Gastrocnemius medialis (tissue), 4 donors: ENCODE data around the gene CDKAL1.

Experiments
- POLR2A ChIP-seq, 2 donors: fragments of 450-650 bp; IDR thresholded peaks; one replicate each; pipeline ENCODE4 v1.6.1; 2017; ENCODE audit warnings: antibody characterized with exemption in 2 of 2, mild to moderate bottlenecking in 2 of 2, moderate library complexity in 2 of 2
- TF ChIP-seq, protein P1 (sequence below), 5 experiments: fragments of 450-650 bp in 3 of 5; fragments of 200-600 bp in 2 of 5; sonication (generic) in 2 of 5; IDR thresholded peaks in 4 of 5; conservative IDR thresholded peaks in 1 of 5; 1 replicate in 4 of 5; 2 replicates in 1 of 5; pipeline ENCODE4 v1.5.1; 2016 to 2019; ENCODE audit warnings: antibody characterized with exemption in 5 of 5, mild to moderate bottlenecking in 3 of 5, moderate library complexity in 3 of 5

DNA sequence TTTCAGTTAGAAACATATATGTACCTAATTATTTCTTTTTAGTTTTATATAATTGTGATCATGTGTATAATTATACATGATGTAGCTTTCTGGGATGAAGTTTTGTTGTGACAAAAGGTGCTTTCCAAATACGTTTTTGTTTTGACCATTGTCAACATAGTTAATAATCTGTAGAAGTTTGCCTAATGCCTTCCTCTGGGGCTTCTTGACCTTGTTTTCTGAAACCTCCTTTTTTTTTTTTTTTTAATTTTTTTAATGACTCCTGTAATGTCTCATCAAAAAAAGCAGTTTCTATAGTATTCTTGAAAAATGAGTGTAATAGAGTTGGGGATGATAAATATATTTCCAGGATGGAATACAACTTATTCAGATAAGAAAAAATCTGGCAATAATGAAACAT is 624.6 kb downstream of the CDKAL1 start:
- TF ChIP-seq POLR2A (IDR thresholded peaks at IDR 0.05), result no peak
- TF ChIP-seq, protein P1, sequence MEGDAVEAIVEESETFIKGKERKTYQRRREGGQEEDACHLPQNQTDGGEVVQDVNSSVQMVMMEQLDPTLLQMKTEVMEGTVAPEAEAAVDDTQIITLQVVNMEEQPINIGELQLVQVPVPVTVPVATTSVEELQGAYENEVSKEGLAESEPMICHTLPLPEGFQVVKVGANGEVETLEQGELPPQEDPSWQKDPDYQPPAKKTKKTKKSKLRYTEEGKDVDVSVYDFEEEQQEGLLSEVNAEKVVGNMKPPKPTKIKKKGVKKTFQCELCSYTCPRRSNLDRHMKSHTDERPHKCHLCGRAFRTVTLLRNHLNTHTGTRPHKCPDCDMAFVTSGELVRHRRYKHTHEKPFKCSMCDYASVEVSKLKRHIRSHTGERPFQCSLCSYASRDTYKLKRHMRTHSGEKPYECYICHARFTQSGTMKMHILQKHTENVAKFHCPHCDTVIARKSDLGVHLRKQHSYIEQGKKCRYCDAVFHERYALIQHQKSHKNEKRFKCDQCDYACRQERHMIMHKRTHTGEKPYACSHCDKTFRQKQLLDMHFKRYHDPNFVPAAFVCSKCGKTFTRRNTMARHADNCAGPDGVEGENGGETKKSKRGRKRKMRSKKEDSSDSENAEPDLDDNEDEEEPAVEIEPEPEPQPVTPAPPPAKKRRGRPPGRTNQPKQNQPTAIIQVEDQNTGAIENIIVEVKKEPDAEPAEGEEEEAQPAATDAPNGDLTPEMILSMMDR (IDR thresholded peaks at IDR 0.05 in 4 of 5, conservative IDR thresholded peaks at IDR 0.05 in 1 of 5), result no peak
